Astrocyte of the cerebellum (primary cell): ENCODE results near the gene ATAD1.

ENCODE experiments used
- DNase-seq: peaks from one replicate; pipeline ENCODE4 v3.0.0-alpha.2; 2011; ENCODE audit warnings: low read depth
- H3K4me3 ChIP-seq: 2 replicates; pipeline ENCODE4 v1.5.1; 2011; ENCODE audit warnings: mild to moderate bottlenecking, low read depth, low read length, moderate library complexity
- CTCF ChIP-seq: IDR thresholded peaks from 2 replicates; pipeline ENCODE4 v1.5.1; 2012; ENCODE audit warnings: low read length, low read depth, moderate library complexity, mild to moderate bottlenecking; ENCODE audit errors: missing control alignments
- in situ Hi-C: cut with HindIII; loops from 2 replicates; pipeline ENCODE4 v1.10.0; 2017; ENCODE audit warnings: low sequenced_read_pairs

ATAD1 gene

GRCh38 chr10:87826653-87827052, 8.6 kb upstream of the ATAD1 start:
- DNase-seq: no peak
- no peak overlapping the region for H3K4me3 ChIP-seq
- in situ Hi-C loops: no loop called here
- no peak for TF ChIP-seq CTCF

DNA sequence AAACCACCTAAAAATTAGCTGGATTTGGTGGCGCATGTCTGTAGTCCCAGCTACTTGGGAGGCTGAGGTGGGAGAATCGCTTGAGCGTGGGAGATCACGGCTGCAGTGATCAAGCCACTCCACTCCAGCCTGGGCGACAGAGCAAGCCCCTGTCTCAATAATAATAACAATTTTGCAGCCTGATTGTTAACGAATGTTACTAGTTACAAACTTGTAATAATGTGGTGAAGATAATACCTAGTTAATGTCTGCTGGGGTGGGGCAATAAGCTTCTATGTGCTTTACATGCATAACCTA, 1.2 kb upstream of the ATAD1 start:
- no peak for DNase-seq
- TF ChIP-seq CTCF: no peak
- in situ Hi-C loops: no loop called here
- no peak overlapping the region for H3K4me3 ChIP-seq

GRCh38 chr10:87818505-87819288, 671 bp upstream of the ATAD1 start:
- peak overlapping the region; percentile 78 for H3K4me3 ChIP-seq
- no peak for TF ChIP-seq CTCF
- DNase-seq: no peak
- in situ Hi-C loops: no loop called here

DNA sequence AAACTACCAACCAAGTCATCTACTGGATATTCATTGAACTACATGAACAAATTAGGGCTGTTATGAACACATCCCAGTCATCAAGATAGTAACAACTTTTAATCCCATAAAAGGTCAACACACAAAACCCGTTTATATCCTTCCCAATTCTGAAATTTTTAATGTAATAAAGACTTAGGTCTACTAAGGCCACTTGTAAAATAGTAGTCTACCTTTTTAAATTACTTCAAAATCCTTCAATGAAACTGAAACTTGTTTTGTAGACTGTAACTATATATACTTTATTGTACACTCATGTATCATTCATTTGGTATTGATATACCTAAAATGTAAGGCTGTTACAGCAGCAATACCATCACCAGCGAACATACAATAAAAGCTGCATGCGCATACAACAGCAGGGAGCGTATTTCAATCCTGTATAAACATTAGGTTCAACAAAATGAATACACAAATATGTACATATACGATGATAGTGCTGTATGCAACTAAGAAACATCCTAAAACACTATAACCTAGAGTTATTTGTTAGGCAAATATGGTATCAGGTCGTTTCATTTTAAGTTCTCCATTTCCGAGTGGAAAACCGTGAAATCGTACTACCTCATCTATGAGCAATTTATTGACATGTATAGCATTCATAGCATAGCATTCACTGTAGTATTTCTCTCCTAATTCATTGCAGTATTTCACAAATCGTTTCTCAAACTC, 973 bp downstream of the ATAD1 start:
- no peak for DNase-seq

GRCh38 chr10:87816163-87816897, 1.7 kb downstream of the ATAD1 start:
- H3K4me3 ChIP-seq: peak overlapping the region; percentile 78
- DNase-seq: no peak
- TF ChIP-seq CTCF: no peak
- in situ Hi-C loops: no loop called here

More for the DNA sequence above, 973 bp downstream of the ATAD1 start:
- TF ChIP-seq CTCF: no peak
- in situ Hi-C loops: no loop called here
- peak overlapping the region; percentile 78 for H3K4me3 ChIP-seq

DNA sequence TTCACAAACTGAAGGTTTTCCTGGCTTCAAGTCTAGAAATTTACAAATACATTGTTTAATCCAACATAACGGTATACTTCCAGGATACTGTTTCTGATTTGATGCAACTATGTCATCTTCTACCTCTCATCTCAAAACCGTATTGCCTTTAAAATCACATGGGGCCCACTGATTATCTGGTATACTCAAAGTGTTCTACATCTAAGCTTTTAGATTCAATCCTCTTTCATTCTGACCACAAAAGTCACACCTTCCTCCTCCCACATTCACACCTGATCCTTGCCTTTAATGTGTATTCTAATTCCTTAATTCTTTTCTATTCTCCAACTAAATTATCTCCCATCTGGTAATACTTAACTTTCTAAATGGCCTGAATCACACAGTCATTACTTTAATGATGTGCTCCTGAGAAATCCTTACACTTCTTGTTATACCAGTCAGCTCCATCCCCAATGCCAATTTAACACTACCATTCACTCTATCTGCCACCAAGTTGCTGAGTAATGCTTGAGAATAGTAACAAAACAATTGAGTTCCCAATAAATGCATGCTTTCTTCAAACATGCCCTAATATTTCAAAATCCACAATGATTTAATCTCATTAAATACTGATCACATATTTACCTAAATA, 13.0 kb downstream of the ATAD1 start:
- no peak overlapping the region for H3K4me3 ChIP-seq
- in situ Hi-C loops: no loop called here
- no peak for TF ChIP-seq CTCF
- DNase-seq: no peak
